Muscle of leg (tissue), 9 donors: ENCODE results near the gene SPOP. TPM values are rescaled to one million over a fixed set of nuclear protein-coding genes. Genes with fewer than 3 reads are reported as not detected.

Source experiments
- polyA plus RNA-seq, 8 donors: library from polyadenylated mRNA; unstranded; fragments of 120-200 nt; gene quantifications; one replicate each; pipeline versions ENCODE4 v1.2.1 to v1.2.3, GENCODE V29; 2013; ENCODE audit warnings: inconsistent platforms in 1 of 8, low replicate concordance in 1 of 8; ENCODE audit not compliant: insufficient read length in 8 of 8, insufficient read depth in 1 of 8
- total RNA-seq: library from RNA; stranded (reverse); fragments of 120-200 nt; gene quantifications from one replicate; pipeline ENCODE4 v1.2.4, GENCODE V29; 2013

Gene SPOP
- total and polyA plus RNA-seq, 9 donors = 46.9 to 59.7 (median 52.5) TPM

Other genes starting within 250 kb of the SPOP start
- gene NGFR, start 182.8 kb downstream of the SPOP start, total RNA-seq = 37.8 TPM
- gene NGFR, start 182.8 kb downstream of the SPOP start, polyA plus RNA-seq = 100 to 1,000 TPM in 1 of 8 donors, 10 to 100 TPM in 7; 34.7 to 115 (median 64.6) TPM
- gene NXPH3, start 102.2 kb downstream of the SPOP start, total RNA-seq = 1.5 TPM
- gene NXPH3, start 102.2 kb downstream of the SPOP start, polyA plus RNA-seq = 1 to 10 TPM; 1.1 to 2.5 (median 1.5) TPM
- 38.8 TPM for gene SLC35B1, start 29.9 kb upstream of the SPOP start, total RNA-seq
- gene SLC35B1, start 29.9 kb upstream of the SPOP start, polyA plus RNA-seq = 10 to 100 TPM; 42.4 to 60.5 (median 51.9) TPM
- 9.8 TPM for gene FAM117A, start 86.0 kb upstream of the SPOP start, total RNA-seq
- gene FAM117A, start 86.0 kb upstream of the SPOP start, polyA plus RNA-seq = 10 to 100 TPM; 15.8 to 23.6 (median 17.7) TPM
- gene KAT7, start 110.6 kb upstream of the SPOP start, total RNA-seq = 30.9 TPM
- gene KAT7, start 110.6 kb upstream of the SPOP start, polyA plus RNA-seq = 10 to 100 TPM; 25.0 to 31.8 (median 26.0) TPM
- 0.75 TPM for gene TAC4, start 170.0 kb upstream of the SPOP start, total RNA-seq
- 1 to 10 TPM in 7 of 8 donors, under 1 TPM in 1; 0.95 to 1.8 (median 1.2) TPM for gene TAC4, start 170.0 kb upstream of the SPOP start, polyA plus RNA-seq